Stimulated activated CD4-positive, alpha-beta T cell treated with anti-CD3 and anti-CD28 coated beads, TNF-alpha, amount 100 ng/mL, for 24 hours (primary cell): ENCODE results near the gene CACNA2D2.

Source experiments
- DNase-seq, 3 experiments: peaks; one replicate each; pipeline ENCODE4 v3.0.0-alpha.2; 2020; ENCODE audit warnings: low read depth in 3 of 3

The CACNA2D2 gene

DNA sequence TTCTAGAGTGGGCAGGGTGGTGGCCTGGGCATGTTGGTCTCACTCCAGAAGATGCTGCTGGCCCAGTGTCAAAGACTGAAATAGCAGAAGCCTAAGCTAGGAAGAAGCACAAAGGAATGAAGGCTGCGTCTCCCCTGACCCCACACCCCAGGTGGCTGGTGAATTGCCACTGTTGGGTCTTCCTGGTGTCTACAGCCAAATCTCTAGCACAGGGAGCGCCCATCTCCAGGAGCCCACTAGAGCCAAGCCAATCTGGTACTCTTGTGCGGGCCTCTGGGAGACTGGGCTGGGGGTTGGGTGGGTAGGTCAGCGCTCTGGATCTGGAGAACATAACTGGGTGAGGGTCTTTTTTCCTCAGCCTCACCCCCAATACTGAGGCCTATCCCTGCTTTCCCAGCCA, 176.3 kb downstream of the CACNA2D2 start:
- no peak for DNase-seq

DNA sequence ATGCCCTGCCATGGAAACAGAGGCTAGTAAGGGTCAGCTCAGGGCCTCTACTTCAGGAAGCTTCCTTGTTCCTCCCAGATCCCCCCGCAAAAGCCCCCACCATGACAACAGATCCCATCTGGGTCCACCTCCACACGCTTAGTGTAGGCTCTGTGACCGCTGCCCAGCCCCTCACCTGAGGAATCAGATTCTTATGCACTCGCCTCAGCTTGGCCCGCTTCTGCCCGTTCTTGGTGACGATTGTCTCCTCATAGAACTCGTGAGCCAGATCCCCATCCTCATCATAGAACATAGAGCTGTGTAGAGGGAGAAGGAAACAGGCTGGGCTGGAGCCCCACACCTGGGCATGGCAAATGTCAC, 177.3 kb downstream of the CACNA2D2 start:
- DNase-seq, result no peak

DNA sequence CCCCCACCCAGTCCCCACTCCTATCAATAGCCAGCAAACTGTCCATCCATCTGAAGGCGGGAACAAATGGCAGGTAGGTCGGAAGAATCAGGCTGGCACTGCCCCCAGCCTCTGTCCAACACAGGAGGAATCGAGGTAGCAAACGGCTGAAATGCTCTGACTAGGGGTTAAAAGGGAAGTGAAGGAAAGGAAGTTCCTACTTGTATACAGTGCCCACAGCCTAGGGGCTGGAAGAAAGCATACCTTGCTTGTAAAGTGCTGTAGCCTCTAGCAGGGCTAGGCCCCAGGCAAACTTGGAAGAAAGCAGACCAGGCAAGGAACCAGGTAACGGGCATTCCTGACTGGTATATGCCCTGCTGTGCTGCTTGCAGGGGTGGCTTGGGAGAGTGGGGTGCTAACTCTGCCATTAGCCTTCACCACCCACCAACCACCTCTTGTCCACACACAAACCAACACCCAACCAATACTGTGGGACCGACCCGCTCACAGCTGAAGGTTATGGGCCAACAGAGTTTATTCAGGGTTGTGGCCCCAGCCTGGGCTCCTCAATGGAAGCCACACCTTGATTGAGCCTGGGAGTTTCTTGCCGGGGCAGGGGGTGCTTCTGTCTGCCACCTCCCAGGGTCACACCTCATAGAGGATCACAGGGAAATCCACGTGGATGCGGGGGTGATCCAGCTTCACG, 177.8 kb downstream of the CACNA2D2 start:
- no peak for DNase-seq

DNA sequence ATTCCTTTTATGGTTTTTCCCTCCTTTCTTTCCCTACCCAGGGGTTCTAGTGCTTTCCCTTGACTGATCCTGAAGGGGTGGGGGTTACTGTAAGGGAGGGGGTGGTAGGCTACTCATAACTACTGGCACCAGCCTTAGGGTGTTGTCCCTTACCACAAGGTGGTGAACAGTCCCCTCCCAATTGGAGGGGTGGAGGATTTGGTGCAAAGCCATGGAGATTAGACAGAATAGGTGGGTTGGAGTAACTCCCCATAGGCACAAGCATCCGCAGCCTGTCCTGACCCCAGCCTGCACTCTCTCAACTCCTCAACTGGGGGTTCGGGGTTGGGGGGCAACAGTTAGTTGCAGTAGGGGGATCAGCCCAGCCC, 178.3 kb downstream of the CACNA2D2 start:
- DNase-seq, result no peak

DNA sequence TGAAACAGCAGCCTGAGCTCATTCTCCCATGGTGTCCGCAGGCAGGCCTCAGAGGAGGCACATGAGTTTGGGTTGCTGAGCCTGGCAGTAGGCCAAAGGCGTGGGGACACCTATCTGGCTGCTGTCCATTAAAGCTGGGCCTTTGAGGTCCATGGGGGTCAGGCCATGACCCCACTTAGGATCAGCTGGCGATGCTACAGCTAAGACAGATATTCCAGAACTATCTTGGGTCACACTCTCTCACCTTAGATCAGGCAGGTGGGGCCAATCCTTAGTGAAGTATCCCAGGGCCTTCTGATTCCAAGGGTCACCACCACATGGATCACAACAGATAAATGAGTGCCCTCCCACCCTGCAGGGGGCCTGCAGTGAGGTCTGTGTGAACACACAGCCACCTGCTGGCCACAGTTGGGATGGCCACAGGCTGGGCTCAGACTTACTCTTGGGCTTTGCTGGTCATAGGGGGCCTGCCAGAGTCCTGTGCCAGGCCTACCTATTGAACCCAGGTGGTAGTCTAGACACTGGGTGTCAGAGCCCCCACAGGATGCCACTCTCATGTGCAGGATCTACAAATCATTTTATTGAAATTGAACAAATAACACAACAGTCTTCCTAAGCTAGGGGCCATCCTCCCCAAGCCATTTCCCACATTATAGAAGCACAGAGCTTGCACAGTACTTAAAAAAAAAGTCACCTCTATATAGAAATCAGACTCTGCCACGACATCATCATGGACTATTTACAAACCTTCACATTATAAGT, 178.9 kb downstream of the CACNA2D2 start:
- peak in 1 of 3 experiments; percentile 57 for DNase-seq

DNA sequence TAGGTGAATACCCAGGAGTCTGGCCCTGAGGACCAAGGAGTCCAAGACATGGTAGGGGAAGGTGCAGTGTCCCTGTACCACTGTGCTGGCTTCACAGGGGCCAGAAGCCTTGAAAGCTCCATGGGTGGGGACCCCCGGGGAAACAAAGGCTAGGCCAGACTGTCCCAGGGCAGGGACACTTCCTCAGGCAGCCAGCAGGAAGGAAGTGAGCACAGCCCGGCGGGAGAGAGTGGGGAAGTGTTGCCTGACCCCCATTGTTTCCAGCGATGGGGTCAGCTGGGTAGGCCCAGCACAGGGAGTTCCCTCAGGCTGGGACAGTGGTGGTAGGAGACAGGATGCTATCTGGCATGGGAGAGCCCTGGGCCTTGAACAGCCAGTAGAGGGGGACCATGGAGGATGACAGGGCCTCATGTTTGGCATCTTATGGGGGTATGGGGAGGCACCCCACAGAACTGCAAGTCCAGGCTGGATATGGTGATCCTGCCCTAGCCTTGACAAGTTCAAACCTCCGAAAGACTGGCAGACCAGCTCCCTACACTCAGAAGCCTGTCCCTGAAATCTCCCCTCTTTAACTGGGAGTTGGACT, 179.7 kb downstream of the CACNA2D2 start:
- DNase-seq, result no peak

DNA sequence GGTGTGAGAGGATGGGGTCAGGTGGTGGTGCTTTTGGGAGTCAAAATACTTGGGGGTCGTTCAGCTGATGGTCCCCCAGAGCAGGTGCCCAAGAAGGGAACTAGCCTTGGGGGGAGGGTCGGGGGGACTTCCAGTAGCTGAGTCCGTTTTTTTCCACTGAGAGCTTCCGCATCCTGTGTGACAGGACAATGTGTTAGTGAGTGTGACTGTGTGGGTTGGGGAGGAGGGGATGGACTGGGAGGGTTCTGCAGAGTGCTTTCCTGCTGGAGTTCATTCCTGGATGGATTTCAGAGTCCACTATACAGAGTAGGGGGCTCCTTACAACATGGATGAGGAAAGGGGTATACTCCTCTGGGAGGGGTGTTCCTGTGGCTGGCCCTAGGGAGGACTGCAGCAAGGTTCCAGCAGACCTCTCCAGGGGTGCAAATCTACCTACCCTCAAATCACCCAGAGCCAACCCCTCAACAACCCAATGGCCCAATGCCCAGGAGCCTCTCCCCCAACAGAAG, 180.3 kb downstream of the CACNA2D2 start:
- DNase-seq, result no peak

DNA sequence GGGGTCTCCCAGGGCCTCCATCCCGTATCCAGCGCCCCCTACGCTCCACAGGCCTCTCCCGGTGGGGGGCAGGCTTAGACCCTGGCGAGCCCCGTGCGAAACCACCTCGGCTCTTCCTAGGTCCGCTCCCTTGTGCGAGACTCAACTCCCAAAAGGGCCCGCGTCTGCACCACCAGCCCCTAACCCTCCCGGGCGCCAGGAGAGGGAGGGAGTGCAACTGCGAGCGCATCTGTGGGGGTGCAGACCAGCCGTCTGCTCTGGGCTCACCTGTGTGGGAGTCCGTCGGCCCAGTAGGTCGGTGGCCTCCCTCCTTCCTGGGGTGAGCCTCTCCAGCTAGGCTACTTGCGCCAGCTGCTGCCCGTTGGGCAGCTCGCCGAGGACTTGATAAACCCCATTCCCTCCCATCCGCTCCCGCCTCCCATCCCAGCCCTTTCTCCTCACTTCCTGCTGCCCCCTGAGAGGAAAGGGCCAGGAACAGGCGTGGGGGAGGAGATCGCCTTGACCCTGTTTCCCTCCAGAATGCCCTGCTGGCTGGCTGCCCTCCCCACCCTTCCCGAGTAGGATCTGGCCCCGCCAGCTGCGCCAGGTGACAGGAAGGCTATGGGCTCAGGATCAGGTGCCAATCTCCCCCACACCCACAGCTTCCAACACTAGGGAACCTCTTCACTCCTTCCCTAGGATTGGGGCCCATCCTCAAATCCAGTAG, 180.9 kb downstream of the CACNA2D2 start, which contains the start of gene HYAL2:
HYAL2 (minus strand) TSS at position 360 of the 706 bp plus-strand sequence. CDS start 2,256 bp downstream, outside the sequence.
- no peak for DNase-seq

DNA sequence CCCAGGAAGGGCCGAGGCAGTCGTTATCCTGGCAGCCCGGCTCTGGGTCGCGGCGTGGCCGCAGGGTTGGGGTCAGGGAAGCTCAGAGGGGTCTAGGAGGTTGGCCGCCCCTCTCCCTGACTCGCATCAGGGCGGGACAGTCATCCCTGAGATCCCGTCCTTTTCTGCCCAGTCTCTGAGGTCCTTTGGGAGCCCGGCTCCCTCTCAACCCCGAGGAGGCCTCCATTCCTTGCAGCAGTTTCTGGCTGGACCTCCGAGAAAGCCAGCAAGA, 181.4 kb downstream of the CACNA2D2 start:
- DNase-seq, result no peak

DNA sequence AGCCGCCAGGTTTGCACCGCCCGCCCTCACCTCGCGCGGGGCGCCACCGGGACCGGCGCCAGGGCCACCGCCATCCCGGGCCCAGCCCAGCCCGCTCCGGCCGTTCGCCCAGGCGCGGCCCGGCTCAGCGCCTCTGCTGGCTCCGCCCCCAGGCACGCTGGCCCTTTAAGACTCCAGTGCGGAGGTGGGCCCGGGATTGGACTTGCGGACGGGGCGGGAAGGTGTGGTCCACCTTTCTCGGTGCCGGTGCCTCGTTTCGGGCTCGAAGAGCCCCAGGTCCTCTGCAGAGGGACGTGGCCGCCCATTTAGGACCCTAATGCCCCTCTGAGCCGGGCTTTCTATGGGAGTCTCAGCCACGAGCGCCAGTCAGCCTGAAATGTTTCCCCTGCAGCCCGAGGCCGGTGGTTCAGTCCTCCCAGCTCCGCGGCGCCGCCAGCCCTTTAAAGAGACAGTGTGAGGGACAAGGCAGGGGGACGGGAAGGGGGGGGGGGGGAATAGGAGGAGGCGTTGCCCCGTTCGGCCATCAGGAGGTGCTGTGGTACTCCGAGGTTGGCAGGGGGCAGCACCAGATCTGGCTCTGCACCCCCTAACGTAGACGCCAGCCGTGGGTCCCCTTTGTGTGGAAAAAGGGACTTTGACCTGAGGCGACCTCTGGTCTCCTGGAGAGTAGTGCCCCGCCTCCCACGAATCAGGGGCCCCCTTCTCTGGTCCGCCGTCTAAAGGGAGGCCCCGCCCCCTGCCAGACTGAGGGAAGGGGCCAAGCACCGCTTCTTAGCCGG, 181.9 kb downstream of the CACNA2D2 start:
- DNase-seq, result peak; percentile 65 to 82 (median 69)

DNA sequence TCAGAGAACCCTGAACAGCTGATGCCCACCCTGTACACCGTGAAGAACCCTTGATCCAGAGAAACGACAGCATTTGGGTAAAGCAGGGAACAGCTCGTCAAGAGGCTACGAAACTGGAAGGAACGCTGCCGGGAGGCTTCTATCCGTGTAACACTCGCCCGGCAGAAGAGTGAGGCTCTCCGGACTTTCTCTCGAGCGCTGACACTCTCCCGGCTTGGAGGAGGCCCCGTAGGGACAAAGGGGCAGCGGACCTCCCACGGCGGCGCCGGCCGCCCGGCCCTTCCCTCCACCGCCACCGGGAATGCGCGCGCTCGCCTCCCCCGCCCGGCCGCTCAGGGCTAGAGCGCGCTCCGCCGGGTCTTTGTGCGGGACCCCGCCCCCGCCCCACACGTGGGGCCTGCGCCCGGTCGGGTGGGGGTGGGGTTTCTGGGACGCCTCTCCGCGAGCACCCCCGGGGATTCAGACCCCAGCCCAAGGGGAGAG, 182.5 kb downstream of the CACNA2D2 start:
- peak in 2 of 3 experiments; percentile 43 to 66 for DNase-seq

DNA sequence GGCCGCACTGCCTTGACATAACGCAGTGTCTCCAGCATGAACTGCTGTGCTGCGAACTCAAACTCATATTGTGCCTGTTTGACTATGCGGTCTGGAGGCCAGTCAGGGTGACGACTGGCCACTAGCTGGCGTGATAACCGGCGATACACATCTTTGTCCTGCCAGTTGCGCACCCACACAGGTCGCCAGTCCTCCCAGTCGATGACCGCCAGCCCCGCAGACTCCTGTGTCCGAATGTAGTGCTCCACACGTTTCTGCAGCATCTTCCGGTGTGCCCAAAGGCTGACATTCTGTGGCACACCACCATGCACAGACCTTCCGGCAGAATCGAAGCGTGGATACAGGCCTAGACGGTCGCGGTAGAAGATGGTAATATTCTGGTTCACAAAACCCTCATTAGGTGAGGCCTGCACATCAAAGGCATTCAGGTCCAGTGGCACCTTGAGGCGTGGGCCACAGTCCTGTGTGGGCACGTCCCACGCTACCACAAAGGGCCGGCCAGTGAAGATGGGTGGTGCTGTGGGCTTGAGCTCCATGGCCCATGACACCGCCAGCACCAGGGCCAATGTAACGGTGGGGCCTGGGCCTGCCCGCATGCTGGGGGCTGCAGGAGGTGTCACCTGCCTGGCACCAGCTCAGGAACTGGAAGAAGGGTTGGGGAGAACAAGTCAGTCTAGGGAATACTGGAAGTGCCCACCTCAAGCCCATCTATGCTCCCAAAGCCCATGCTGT, 183.4 kb downstream of the CACNA2D2 start:
- DNase-seq, result no peak

DNA sequence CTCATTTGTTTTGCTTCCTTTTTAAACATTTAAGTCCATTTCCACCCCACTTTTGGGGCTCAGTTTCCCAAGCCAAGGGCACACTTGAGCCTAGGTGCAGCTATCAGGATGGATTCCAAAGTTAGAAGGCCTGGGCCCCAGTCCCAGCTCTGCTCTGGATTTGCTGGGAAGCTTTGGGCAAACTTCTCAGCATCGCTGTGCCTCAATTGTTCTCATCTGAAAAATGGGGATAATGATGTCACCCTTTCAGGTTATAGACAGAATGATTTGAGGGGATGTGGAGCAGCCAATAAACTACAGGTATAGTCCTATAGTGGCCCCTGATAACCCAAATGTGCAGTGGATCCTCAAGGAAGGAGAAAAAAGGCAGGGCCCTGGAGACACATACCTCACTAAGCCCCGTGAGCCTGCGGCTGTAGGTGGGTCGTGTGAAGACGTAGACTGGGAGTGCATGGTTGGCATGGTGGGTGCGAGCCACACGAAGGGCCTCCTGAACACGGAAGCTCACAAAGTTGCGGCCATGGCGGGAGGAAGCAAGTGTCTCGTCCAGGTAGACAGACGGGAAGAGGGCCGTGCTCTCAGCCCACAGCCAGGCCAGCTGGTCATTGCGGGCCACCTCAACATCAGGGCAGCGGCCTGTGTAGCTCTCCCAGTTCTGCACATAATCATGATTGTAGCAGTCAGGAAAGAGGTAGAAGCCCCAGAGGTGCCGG, 184.1 kb downstream of the CACNA2D2 start:
- DNase-seq, result no peak

DNA sequence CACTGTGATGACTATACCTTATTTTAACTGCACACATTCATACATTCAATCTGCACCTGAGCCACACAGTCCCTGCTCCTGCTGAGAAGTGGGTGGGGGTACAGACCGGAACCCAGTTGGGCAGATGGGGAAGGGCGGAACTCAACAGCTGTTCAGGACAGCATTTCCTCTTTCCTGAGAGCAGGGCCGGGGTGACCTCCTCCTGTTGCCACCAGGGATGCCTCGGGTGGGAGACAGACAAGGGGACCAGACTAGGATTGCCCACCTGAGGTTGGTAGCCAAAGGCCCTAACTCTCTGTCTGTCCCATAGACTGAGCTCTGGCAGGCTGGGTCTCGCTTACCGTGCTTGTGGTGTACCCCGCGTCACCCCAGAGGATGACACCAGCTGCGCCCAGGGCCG, 184.8 kb downstream of the CACNA2D2 start:
- DNase-seq, result no peak

DNA sequence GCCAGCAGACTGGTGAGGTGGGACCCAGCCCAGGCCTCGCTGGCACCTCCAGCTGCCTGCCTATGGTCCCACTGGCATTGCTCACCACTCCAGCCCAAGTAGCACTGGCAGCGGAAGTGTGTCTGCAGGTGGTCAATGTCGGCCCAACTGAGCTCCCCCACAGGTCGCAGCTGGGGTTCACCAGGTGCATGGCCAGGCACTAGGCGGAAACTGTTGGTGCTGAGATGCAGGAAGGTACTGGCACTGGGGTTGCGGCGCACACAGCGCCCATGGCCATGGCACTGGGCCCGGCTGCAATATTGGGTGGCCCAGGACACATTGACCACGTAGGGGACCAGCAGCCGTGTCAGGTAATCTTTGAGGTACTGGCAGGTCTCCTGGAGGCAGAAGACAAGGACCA, 185.3 kb downstream of the CACNA2D2 start:
- no peak for DNase-seq

DNA sequence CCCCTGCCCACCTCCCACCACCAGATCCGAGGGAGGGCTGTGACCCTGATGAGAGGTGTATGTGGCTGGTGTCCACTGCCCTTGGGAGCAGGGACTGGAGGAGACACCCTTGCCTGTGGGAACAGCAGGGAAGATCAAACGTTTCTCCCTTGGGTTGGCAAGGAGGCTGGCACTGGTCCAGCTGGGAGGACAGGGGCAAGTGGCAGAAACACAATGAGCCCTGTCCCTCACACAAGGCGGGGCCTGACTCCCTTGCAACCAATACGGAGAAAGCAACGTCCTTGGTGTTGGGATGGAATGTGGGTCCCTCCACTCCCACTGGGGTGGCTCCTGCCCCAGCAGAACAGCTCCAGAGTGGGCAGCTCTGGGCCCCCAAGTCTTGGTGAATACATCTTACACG, 186.1 kb downstream of the CACNA2D2 start:
- DNase-seq, result no peak

DNA sequence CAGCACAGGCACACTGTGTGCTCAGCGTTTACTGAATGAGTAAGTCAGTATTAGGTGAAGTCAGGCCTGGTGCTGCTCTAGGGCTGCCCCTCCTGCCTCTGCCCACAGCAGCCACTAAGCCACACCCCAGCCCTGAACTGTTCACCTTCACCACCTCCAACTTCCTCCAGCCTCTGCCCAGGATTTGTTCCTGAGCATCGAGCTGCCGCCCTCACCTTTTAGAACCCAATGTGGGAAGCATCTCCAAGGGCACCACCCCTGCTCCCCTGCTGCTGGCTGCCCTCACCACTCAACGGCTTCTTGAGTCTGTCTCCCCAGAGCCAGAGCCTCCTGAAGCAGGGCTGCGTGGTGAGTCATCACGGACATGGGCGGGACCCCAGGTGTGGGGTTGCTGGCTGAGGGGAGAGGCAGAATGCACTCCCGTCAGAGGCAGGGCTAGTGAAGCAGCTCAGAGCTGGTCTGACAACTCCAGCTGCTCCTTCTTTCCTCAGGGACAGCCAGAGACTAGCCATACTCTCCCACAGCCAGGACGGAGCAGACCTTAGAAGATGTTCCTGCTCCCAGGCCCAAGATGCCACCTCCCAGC, 186.7 kb downstream of the CACNA2D2 start:
- peak in 1 of 3 experiments; percentile 46 for DNase-seq

DNA sequence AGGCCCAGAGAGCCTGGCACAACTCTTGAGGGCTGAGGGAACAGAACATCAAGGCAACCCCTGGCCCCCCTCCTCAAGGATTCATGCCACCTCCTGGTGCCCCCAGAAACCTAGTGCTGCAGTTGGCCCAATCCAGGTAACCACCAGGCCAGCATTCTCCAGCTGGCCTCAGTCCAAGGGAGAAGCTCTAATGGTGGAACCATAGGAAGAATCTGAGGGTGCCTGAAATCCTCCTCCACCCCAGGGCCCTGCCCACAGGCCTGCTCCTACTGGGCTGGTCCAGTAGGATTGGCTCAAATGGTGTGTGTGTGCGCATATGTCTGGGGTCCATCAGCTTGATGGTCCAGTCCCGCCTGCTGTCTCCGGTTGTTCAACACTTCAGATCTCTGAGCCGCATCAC, 188.6 kb downstream of the CACNA2D2 start:
- no peak for DNase-seq

DNA sequence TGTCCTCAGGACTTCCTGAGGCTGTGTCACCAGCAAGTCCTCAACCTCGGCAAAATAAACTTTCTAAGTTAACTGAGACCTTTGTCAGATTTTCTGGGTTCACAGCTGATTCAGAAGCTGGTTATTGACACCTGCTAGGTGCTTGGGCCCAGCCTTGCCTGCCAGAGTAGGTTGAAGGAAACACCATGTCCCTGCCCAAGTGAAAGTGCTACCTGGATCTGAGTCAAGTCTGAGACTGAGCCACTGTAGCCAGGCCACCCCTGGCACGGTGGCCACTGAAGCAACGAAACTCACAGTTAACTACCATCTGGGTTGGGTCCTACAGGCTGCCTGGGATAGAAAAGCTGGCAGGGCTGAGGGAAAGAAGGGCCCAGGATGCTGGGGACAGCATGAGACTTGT, 189.1 kb downstream of the CACNA2D2 start:
- no peak for DNase-seq
